ENCODE data around the gene GNL3. TPM values are rescaled to one million over a fixed set of nuclear protein-coding genes. Genes with fewer than 3 reads are reported as not detected.
A peak's percentile ranks its signal among the peaks of the same experiment; 100 is the strongest.

GNL3 gene, protein sequence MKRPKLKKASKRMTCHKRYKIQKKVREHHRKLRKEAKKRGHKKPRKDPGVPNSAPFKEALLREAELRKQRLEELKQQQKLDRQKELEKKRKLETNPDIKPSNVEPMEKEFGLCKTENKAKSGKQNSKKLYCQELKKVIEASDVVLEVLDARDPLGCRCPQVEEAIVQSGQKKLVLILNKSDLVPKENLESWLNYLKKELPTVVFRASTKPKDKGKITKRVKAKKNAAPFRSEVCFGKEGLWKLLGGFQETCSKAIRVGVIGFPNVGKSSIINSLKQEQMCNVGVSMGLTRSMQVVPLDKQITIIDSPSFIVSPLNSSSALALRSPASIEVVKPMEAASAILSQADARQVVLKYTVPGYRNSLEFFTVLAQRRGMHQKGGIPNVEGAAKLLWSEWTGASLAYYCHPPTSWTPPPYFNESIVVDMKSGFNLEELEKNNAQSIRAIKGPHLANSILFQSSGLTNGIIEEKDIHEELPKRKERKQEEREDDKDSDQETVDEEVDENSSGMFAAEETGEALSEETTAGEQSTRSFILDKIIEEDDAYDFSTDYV
- total RNA-seq (47.8 TPM), polyA plus RNA-seq (ENCODE audit: insufficient read depth, low read depth, low replicate concordance) (27.9 TPM)
- long read RNA-seq, donor 1, transcript GNL3-204 (4 exons, 597 nt): minor isoform, 7 of 19 reads
- long read RNA-seq, donor 1, transcript GNL3-202 (15 exons, 2,040 nt): major isoform, 8 of 19 reads
- long read RNA-seq, donor 1, partial matches to known transcripts: 0 of 19 reads
- long read RNA-seq, donor 1, other reads (novel, unspliced or antisense): 0 of 19 reads
- long read RNA-seq, donor 2, transcript GNL3-204 (4 exons, 597 nt): major isoform, 7 of 31 reads
- long read RNA-seq, donor 2, transcript GNL3-212 (2 exons, 523 nt): minor isoform, 5 of 31 reads
- long read RNA-seq, donor 2, transcript GNL3-202 (15 exons, 2,040 nt): minor isoform, 6 of 31 reads
- long read RNA-seq, donor 2, partial matches to known transcripts: 11 of 31 reads
- long read RNA-seq, donor 2, other reads (novel, unspliced or antisense): 0 of 31 reads
- long read RNA-seq, donor 3, transcript GNL3-204 (4 exons, 597 nt): major isoform, 14 of 86 reads
- long read RNA-seq, donor 3, transcript GNL3-202 (15 exons, 2,040 nt): minor isoform, 9 of 86 reads
- long read RNA-seq, donor 3, partial matches to known transcripts: 39 of 86 reads
- long read RNA-seq, donor 3, other reads (novel, unspliced or antisense): 23 of 86 reads
- long read RNA-seq, donor 4, transcript GNL3-202 (15 exons, 2,040 nt): major isoform, 7 of 12 reads
- long read RNA-seq, donor 4, partial matches to known transcripts: 0 of 12 reads
- long read RNA-seq, donor 4, other reads (novel, unspliced or antisense): 0 of 12 reads
- long read RNA-seq, donor 5, partial matches to known transcripts: 0 of 1 reads
- long read RNA-seq, donor 5, other reads (novel, unspliced or antisense): 0 of 1 reads
- long read RNA-seq, donor 6, transcript GNL3-202 (15 exons, 2,040 nt): major isoform, 14 of 42 reads
- long read RNA-seq, donor 6, transcript GNL3-204 (4 exons, 597 nt): minor isoform, 10 of 42 reads
- long read RNA-seq, donor 6, partial matches to known transcripts: 16 of 42 reads
- long read RNA-seq, donor 6, other reads (novel, unspliced or antisense): 0 of 42 reads
- long read RNA-seq, donor 7, transcript GNL3-202 (15 exons, 2,040 nt): major isoform, 15 of 38 reads
- long read RNA-seq, donor 7, partial matches to known transcripts: 4 of 38 reads
- long read RNA-seq, donor 7, other reads (novel, unspliced or antisense): 18 of 38 reads
- long read RNA-seq, donor 8, transcript GNL3-202 (15 exons, 2,040 nt): minor isoform, 6 of 21 reads
- long read RNA-seq, donor 8, transcript GNL3-204 (4 exons, 597 nt): major isoform, 8 of 21 reads
- long read RNA-seq, donor 8, partial matches to known transcripts: 5 of 21 reads
- long read RNA-seq, donor 8, other reads (novel, unspliced or antisense): 0 of 21 reads
- long read RNA-seq, donor 9, transcript GNL3-204 (4 exons, 597 nt): major isoform, 8 of 12 reads
- long read RNA-seq, donor 9, partial matches to known transcripts: 0 of 12 reads
- long read RNA-seq, donor 9, other reads (novel, unspliced or antisense): 0 of 12 reads
- long read RNA-seq, donor 10, transcript GNL3-202 (15 exons, 2,040 nt): minor isoform, 6 of 27 reads
- long read RNA-seq, donor 10, transcript GNL3-204 (4 exons, 597 nt): major isoform, 10 of 27 reads
- long read RNA-seq, donor 10, partial matches to known transcripts: 9 of 27 reads
- long read RNA-seq, donor 10, other reads (novel, unspliced or antisense): 0 of 27 reads

DNA sequence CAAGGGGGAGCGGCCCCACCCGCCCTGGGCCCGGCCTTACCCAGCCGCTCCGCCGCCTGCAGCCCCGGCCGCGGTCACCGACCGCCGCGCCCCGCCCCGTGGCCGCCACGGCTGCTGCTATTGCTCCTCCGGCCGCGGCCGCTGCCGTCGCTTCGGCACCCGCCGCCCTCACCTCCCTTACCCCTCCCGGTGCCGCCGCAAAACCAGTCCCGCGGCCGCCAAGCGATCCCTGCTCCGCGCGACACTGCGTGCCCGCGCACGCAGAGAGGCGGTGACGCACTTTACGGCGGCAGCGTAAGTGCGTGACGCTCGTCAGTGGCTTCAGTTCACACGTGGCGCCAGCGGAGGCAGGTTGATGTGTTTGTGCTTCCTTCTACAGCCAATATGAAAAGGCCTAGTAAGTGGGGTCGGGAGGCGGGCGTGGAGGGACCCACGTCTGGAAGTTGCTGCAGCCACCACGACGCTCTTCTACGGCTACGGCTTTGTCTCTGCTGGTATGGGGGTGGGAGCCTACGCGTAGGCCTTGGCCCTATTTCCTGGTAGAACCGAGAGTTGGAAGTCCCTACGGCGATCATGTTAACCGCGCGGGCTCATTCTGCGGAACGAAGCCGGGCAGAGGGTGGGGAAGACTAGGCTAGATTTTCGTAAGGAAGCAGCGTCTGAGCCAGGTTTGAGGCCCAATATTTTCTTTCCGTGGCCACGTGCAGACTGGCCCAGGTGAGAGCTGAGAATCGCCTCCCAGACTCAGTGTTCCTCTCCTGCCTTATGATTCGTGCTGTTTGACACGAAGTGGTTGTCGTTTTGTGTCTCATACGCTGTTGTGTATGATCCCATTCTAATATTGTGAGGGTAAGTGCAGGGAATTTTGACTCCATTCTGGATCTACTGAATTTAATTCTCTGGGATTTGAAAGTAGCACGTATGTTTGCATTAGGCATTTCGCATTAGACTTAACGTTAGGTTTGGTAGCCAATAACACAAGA lies at the start of gene GNL3, which contains the start of gene PBRM1:
Gene GNL3, plus strand, starts transcription at position 324 of the 983 bp plus-strand sequence. Its CDS starts 61 bp downstream, at position 385.
Gene PBRM1, minus strand, starts transcription at position 205 of the 983 bp plus-strand sequence.
- H3K27ac ChIP-seq (ENCODE audit: low read depth in 2 of 2, low read length in 2 of 2): peak within 1 kb of the TSS; percentile 96 to 98
- peaks cover 4 to 28% (median 20%) of the 10 kb centered on the region in 3 donors for H3K4me1 ChIP-seq (ENCODE audit: control insufficient read depth in 2 of 3, insufficient read depth in 2 of 3, low read depth in 1 of 3, low read length in 3 of 3)
- no peaks in the 10 kb centered on the region for H3K27me3 ChIP-seq (ENCODE audit: control insufficient read depth, insufficient read depth, low read length)
- H3K9me3 ChIP-seq (ENCODE audit: control insufficient read depth in 2 of 3, insufficient read depth in 1 of 3, low read length in 3 of 3): no peaks in the 10 kb centered on the region
- peak within 1 kb of the TSS; percentile 84 to 89 (median 85) for H3K9ac ChIP-seq (ENCODE audit: low read length in 3 of 3)
- DNase-seq (peak; percentile 95 to 99 (median 97)), FAIRE-seq (no peak)
- intact Hi-C loops (cut with DNase I): no loop called here
- H3K36me3 ChIP-seq (ENCODE audit: control insufficient read depth in 2 of 3, insufficient read depth in 3 of 3, low read length in 3 of 3): peaks cover 27 to 37% (median 29%) of the 10 kb centered on the region in 3 donors
- TF ChIP-seq, protein P1, sequence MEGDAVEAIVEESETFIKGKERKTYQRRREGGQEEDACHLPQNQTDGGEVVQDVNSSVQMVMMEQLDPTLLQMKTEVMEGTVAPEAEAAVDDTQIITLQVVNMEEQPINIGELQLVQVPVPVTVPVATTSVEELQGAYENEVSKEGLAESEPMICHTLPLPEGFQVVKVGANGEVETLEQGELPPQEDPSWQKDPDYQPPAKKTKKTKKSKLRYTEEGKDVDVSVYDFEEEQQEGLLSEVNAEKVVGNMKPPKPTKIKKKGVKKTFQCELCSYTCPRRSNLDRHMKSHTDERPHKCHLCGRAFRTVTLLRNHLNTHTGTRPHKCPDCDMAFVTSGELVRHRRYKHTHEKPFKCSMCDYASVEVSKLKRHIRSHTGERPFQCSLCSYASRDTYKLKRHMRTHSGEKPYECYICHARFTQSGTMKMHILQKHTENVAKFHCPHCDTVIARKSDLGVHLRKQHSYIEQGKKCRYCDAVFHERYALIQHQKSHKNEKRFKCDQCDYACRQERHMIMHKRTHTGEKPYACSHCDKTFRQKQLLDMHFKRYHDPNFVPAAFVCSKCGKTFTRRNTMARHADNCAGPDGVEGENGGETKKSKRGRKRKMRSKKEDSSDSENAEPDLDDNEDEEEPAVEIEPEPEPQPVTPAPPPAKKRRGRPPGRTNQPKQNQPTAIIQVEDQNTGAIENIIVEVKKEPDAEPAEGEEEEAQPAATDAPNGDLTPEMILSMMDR (IDR thresholded peaks at IDR 0.05; ENCODE audit: borderline replicate concordance, extremely low read depth, insufficient read depth): no peak
- peak within 1 kb of the TSS; percentile 93 to 94 (median 93) for H3K4me3 ChIP-seq (ENCODE audit: low read length in 3 of 3)

DNA sequence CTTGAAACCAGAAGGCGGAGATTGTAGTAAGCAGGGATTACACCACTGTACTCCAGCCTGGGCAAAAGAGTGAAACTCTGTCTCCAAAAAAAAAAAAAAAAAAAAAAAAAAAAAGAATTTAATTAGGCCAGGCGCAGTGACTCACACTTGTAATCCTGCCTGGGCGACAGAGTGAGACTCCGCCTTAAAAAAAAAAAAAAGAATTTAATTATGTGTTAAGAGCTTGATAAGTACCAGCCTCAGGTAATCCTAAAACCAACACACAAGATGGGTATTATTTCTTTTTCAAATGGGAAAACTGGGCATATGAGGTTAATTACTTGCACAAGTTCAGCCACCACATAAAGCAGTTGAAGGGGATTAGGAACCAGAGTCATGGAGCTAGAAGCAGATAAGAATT lies 49.2 kb upstream of the GNL3 start:
- TF ChIP-seq, protein P1 (IDR thresholded peaks at IDR 0.05; ENCODE audit: borderline replicate concordance, extremely low read depth, insufficient read depth): no peak
- Histone ChIP-seq H3K36me3 (ENCODE audit: control insufficient read depth in 2 of 3, insufficient read depth in 3 of 3, low read length in 3 of 3) (peaks cover 12 to 18% (median 14%) of the 10 kb centered on the region in 3 donors), H3K9me3 (ENCODE audit: control insufficient read depth in 2 of 3, insufficient read depth in 1 of 3, low read length in 3 of 3) (no peaks in the 10 kb centered on the region), H3K4me1 (ENCODE audit: control insufficient read depth in 2 of 3, insufficient read depth in 2 of 3, low read depth in 1 of 3, low read length in 3 of 3) (no peaks in the 10 kb centered on the region), H3K9ac (ENCODE audit: low read length in 3 of 3) (no peak overlapping the region), H3K4me3 (ENCODE audit: low read length in 3 of 3) (no peak overlapping the region), H3K27me3 (ENCODE audit: control insufficient read depth, insufficient read depth, low read length) (no peaks in the 10 kb centered on the region), H3K27ac (ENCODE audit: low read depth in 2 of 2, low read length in 2 of 2) (no peak overlapping the region)
- intact Hi-C loops (cut with DNase I): no loop called here
- no peak for FAIRE-seq
- DNase-seq: peak in 2 of 5 donors; percentile 1
